Central memory CD8-positive, alpha-beta T cell (primary cell): Measurements from ENCODE around the gene SRGAP2B.
"Not testable (repeated sequence)": the region's sequence is repeated elsewhere in the genome, so short reads cannot be mapped to it uniquely, and the experiment has no call there.

Experiments
- ATAC-seq: fragments of 150-1000 bp; cut with Tn5 transposase; replicated peaks from 2 replicates; pipeline ENCODE4 v1.10.0; 2022; ENCODE audit warnings: mild to moderate bottlenecking, moderate FRiP score, moderate number of reproducible peaks; ENCODE audit not compliant: poor library complexity, severe bottlenecking; ENCODE audit errors: extremely low read depth
- DNase-seq, 2 donors: peaks; one replicate each; pipeline ENCODE4 v3.0.0; 2021; ENCODE audit warnings: low spot score in 2 of 2
- H3K27ac Mint-ChIP-seq: one replicate; pipeline ENCODE4 v1.8.0; 2022; ENCODE audit warnings: low read depth, mild to moderate bottlenecking, moderate library complexity, mixed read lengths
- H3K27me3 Mint-ChIP-seq: one replicate; pipeline ENCODE4 v1.8.0; 2022; ENCODE audit warnings: mixed read lengths
- H3K36me3 Mint-ChIP-seq: one replicate; pipeline ENCODE4 v1.8.0; 2022; ENCODE audit warnings: mild to moderate bottlenecking, moderate library complexity, mixed read lengths; ENCODE audit not compliant: insufficient read depth
- H3K4me1 Mint-ChIP-seq: one replicate; pipeline ENCODE4 v1.8.0; 2022; ENCODE audit warnings: mixed read lengths
- H3K4me3 Mint-ChIP-seq: one replicate; pipeline ENCODE4 v1.8.0; 2022; ENCODE audit warnings: mild to moderate bottlenecking, moderate library complexity, mixed read lengths
- H3K9me3 Mint-ChIP-seq: one replicate; pipeline ENCODE4 v1.8.0; 2022; ENCODE audit warnings: mixed read lengths

SRGAP2B gene

GRCh38 chr1:145077872-145078786 lies 17.0 kb downstream of the SRGAP2B start:
- not testable (repeated sequence) for H3K27me3 Mint-ChIP-seq, H3K27ac Mint-ChIP-seq, H3K36me3 Mint-ChIP-seq, H3K4me1 Mint-ChIP-seq, ATAC-seq, H3K4me3 Mint-ChIP-seq, DNase-seq, H3K9me3 Mint-ChIP-seq

- DNase-seq, H3K27me3 Mint-ChIP-seq, H3K36me3 Mint-ChIP-seq, H3K4me3 Mint-ChIP-seq, ATAC-seq, H3K9me3 Mint-ChIP-seq, H3K4me1 Mint-ChIP-seq, H3K27ac Mint-ChIP-seq: not testable (repeated sequence)
These were observed 18.3 kb downstream of the SRGAP2B start for GRCh38 chr1:145076877-145077276.

DNA sequence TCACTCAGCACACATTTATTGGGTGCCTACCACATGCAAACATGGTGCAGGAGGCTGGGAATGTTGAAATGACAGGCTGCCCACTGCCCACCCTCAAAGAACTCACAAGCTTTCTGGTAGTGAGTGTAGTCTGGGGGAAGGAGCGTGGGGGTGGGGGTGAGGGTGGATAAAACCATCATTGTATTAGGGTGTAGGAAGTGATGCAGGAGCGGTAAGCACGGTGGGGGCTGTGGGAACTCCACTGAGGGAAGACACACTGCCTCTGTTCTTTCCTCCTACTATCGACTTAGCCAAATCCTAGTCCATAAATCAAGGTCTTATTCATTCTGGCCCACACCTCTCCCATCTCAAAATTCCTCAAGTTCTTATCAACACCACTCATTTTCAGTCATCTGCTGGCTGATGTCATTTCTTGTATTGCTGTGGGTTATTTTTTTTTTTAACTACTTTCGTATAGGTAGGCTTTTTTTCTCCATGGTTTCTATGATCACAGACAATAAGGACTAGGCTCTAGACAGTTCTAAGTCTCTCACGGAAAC lies 21.0 kb downstream of the SRGAP2B start:
- H3K36me3 Mint-ChIP-seq, H3K4me1 Mint-ChIP-seq, H3K27me3 Mint-ChIP-seq, H3K27ac Mint-ChIP-seq, DNase-seq, ATAC-seq, H3K4me3 Mint-ChIP-seq, H3K9me3 Mint-ChIP-seq: not testable (repeated sequence)

GRCh38 chr1:145071569-145071968 lies 23.6 kb downstream of the SRGAP2B start:
- H3K27ac Mint-ChIP-seq, H3K36me3 Mint-ChIP-seq, H3K27me3 Mint-ChIP-seq, H3K4me3 Mint-ChIP-seq, DNase-seq, H3K9me3 Mint-ChIP-seq, ATAC-seq, H3K4me1 Mint-ChIP-seq: not testable (repeated sequence)

DNA sequence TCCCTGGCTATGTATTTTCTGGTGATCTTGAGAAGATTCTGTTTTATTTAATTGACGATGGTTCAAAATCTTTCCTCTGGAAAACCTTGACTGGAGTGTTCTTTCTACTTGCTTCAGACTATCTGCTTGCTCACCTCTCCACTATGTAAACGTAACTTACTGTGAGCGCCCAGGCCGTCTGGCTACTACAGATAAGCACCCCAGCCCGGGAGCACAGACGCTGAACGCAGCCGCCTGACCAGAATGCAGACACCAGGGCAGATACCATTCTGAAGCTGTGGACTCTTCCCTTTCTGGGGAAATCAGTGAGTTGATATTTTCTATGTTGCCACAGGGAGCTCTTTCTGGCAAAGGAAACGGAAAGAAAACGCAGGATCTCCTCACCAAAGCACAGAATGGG lies 28.6 kb downstream of the SRGAP2B start:
- not testable (repeated sequence) for H3K27me3 Mint-ChIP-seq, H3K9me3 Mint-ChIP-seq, DNase-seq, H3K36me3 Mint-ChIP-seq, H3K4me3 Mint-ChIP-seq, ATAC-seq, H3K27ac Mint-ChIP-seq, H3K4me1 Mint-ChIP-seq

DNA sequence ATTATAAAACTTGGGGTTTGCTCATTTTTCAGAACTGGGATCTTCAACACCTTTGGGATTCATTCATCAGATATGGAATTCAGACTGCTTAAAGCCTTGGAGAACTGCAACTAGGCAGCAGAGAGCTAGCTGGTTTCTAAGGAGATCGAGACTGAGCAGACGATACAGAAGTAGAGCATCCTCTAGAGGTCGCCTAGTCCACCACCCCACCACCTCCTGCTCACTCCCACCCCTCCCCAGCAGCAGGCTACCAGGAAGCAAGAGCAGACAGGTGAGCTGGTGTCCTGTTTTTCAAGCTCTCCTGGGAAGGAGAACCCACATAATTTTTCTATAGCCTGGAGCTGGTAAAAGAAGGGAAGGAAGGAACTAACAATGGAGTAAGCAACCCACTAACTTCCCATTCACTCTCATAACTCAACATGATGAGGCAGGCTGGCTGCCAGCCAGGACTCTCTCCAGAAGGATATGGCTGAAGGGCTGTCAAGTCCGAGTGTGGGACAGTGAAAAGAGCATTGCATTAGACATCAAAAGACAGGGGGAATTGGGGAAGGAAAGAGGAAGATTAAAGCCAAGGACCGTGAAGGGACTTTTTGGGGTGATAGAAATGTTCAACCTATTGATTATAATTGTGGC lies 29.8 kb downstream of the SRGAP2B start:
- not testable (repeated sequence) for H3K27ac Mint-ChIP-seq, H3K4me3 Mint-ChIP-seq, H3K9me3 Mint-ChIP-seq, H3K36me3 Mint-ChIP-seq, H3K4me1 Mint-ChIP-seq, DNase-seq, H3K27me3 Mint-ChIP-seq
- peak; percentile 49 for ATAC-seq

DNA sequence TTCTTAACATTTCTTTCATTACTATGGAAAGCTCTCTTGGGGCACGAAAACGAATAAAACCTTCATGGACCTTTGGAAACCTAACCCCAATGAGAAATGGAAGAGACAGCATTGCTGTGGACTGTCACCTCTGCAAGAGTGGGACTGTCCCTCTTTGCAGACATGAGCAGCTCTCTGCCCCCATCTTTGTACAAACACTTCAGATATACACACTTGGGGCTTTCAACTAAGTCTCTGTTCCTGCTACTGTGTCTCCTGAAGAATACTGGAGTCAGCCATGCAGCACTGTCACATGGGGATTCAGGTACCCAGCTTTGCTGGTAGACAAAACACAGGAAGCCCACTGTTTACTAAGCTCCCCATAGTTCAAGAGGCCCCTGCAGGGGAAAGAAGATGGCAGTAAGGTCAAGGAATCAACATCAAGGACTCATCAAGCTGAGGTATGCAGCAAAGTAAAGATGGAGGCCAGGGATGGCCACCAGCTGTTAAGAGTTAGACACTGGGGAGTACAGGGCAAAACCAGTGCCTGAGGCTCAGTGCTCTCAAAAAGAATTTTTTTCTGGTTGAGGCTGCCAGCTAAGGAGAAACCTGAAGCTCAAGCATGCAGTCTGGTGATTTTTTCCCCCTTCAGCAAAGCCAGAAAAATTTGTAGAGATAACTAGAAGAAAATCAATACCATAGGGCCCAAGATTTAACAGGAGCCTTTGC lies 31.0 kb downstream of the SRGAP2B start:
- H3K9me3 Mint-ChIP-seq, H3K36me3 Mint-ChIP-seq, H3K27ac Mint-ChIP-seq, H3K27me3 Mint-ChIP-seq, H3K4me3 Mint-ChIP-seq, H3K4me1 Mint-ChIP-seq, DNase-seq, ATAC-seq: not testable (repeated sequence)

DNA sequence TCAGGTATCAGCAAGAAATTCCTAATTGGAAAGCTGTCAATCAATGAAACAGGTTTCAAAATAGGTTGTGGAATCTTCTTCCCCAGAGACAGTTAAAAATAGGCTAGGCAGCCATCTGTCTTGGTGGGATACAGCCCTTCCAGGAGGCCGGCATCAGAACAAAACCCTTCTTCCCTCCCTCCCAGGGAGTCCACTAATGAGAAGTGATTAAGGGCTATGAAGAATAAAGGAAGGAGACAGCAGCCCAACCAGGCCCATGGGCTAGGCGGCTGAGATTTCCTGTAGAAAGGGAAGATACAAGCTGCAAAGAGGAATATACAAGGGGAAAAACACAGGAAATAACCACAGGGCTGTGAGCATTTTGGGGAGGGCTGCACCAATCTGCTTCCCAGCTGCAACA lies 31.8 kb downstream of the SRGAP2B start:
- not testable (repeated sequence) for DNase-seq, H3K36me3 Mint-ChIP-seq, H3K4me3 Mint-ChIP-seq, H3K27ac Mint-ChIP-seq, ATAC-seq, H3K9me3 Mint-ChIP-seq, H3K4me1 Mint-ChIP-seq, H3K27me3 Mint-ChIP-seq

- not testable (repeated sequence) for DNase-seq, H3K27ac Mint-ChIP-seq, H3K27me3 Mint-ChIP-seq, ATAC-seq, H3K9me3 Mint-ChIP-seq, H3K4me1 Mint-ChIP-seq, H3K4me3 Mint-ChIP-seq, H3K36me3 Mint-ChIP-seq
These were observed 36.9 kb downstream of the SRGAP2B start for GRCh38 chr1:145058184-145058583.

- H3K36me3 Mint-ChIP-seq, H3K27me3 Mint-ChIP-seq, DNase-seq, H3K27ac Mint-ChIP-seq, H3K4me3 Mint-ChIP-seq, H3K4me1 Mint-ChIP-seq, H3K9me3 Mint-ChIP-seq: not testable (repeated sequence)
- ATAC-seq: peak; percentile 78
These were observed 39.8 kb downstream of the SRGAP2B start for GRCh38 chr1:145055217-145055760.

GRCh38 chr1:145053428-145053827 lies 41.7 kb downstream of the SRGAP2B start:
- not testable (repeated sequence) for H3K9me3 Mint-ChIP-seq, H3K4me1 Mint-ChIP-seq, H3K27me3 Mint-ChIP-seq, ATAC-seq, H3K27ac Mint-ChIP-seq, DNase-seq, H3K4me3 Mint-ChIP-seq, H3K36me3 Mint-ChIP-seq

DNA sequence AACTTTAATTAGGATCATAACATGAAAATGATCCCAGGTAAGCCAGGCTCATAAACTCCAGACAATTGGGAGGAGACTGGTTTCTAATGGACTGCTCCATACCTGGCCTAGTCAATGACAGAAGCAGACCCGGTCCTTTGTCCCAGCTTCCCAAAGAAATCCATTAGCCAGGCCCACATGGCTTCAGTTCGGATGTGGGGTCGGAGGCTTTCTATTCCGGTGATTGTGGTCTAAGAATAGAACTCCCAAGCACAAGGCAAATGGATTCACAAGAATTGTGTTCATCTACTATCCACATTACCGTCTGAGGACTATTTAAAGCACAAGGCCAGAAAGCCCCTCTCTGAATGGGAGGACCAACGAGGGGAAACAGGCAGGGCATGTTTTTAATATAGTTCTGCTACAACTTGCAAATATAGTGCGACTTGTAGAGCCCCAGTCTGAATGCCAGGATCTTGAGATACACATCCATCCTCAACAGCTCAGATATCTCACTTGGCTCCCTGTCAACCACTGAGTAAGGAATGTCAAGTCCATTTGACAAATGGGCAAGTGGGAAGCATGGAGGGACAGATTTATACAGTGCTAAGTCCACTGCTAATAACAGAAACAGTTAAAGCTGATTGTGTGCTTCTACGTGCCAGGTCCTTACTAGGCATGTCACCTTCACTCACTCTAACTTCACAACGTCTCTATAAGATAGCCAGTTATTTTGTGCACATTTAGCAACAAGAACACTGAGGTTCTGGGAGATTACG lies 42.9 kb downstream of the SRGAP2B start:
- not testable (repeated sequence) for H3K4me1 Mint-ChIP-seq, DNase-seq, H3K9me3 Mint-ChIP-seq, H3K27me3 Mint-ChIP-seq, ATAC-seq, H3K4me3 Mint-ChIP-seq, H3K36me3 Mint-ChIP-seq, H3K27ac Mint-ChIP-seq
